ENCODE measurements around the gene RPL22L1.
A peak's percentile ranks its signal among the peaks of the same experiment; 100 is the strongest.

Gene RPL22L1

GRCh38 chr3:170910542-170910941 is 40.5 kb upstream of the RPL22L1 start:
- CTCF ChIA-PET = no interaction called here
- TF ChIP-seq ZNF350 (tag by site-specific recombination; IDR thresholded peaks at IDR 0.05) (no peak), ZNF654 (tag by site-specific recombination; IDR thresholded peaks at IDR 0.05; ENCODE audit: low read depth) (no peak), ZNF623 (tag by site-specific recombination; IDR thresholded peaks at IDR 0.05) (no peak), ZNF157 (tag by site-specific recombination; IDR thresholded peaks at IDR 0.05) (no peak), TRIM28 (IDR thresholded peaks at IDR 0.05; ENCODE audit: borderline replicate concordance, low read length) (no peak), SETDB1 (IDR thresholded peaks at IDR 0.05; ENCODE audit: insufficient read length, low read length) (peak; percentile 64), ZNF248 (tag by site-specific recombination; IDR thresholded peaks at IDR 0.05) (no peak), ZNF600 (tag by site-specific recombination; IDR thresholded peaks at IDR 0.05) (no peak), ZBTB8A (tag by site-specific recombination; IDR thresholded peaks at IDR 0.05) (no peak), ZSCAN16 (tag by site-specific recombination; IDR thresholded peaks at IDR 0.05) (no peak), ZNF555 (tag by site-specific recombination; conservative IDR thresholded peaks at IDR 0.05) (peak; percentile 51), ZNF324 (tag by site-specific recombination; IDR thresholded peaks at IDR 0.05) (no peak), WT1 (tag by site-specific recombination; IDR thresholded peaks at IDR 0.05) (no peak), ZNF146 (tag by site-specific recombination; IDR thresholded peaks at IDR 0.05) (no peak), HOXC10 (CRISPR knock-in tag; IDR thresholded peaks at IDR 0.05) (no peak)

DNA sequence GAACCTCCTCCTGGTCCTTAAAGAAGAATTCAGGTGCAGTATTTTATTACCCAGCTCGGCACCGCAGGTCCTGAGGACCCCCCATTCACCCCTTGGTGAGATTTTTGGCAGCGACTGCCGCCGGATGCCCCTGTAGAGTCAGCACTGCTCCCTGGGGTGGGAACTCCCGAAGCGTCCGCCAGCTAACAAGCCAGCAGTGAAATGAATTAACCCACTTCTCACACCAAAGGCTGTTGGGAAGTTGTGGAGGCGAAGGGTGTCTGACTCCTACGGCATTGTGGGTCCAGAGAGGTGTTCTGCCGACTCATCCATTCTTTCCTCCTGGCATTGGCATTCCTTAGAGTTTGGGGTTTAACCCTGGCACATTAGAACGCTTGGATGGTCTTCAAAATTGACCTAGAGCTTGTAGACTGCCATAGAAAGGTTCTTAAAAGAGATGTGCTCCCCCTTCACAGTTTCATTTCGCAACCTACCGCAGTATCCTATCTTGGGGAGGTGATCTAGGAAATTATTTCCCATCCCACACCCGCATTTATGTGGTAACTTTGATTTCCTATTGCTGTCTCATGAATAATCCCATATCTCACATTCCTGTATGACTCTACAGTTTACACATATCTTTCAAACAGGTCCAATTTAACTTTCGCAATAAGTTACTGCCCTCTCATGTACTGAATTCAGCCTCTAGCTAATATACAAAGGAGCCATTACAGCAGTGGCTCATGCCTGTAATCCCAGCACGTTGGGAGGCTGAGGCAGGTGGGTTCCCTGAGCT is 39.3 kb upstream of the RPL22L1 start:
- no peak overlapping the region for H3K27ac ChIP-seq (ENCODE audit: extremely low read depth, low read depth, low read length)

More at GRCh38 chr3:170910542-170910941, 40.5 kb upstream of the RPL22L1 start:
- POLR2A ChIA-PET = interaction anchor here (0.8 kb wide), 1 partner anchor 41 kb away, joined by 4 read pairs; the partner anchor contains the start of gene RPL22L1
- no peak overlapping the region for H3K4me3 ChIP-seq (ENCODE audit: low read depth, low read length)
- no peaks in the 10 kb centered on the region for H3K4me1 ChIP-seq (ENCODE audit: control insufficient read depth, insufficient read depth, low read length)
- no peaks in the 10 kb centered on the region for H3K36me3 ChIP-seq (ENCODE audit: control insufficient read depth in 2 of 2, insufficient read depth in 1 of 2, low read length in 2 of 2)
- no peaks in the 10 kb centered on the region for H3K9me3 ChIP-seq (ENCODE audit: control insufficient read depth, insufficient read depth, low read depth, low read length)
- H3K27ac ChIP-seq (ENCODE audit: extremely low read depth, low read depth, low read length) = no peak overlapping the region

More for the DNA sequence above, 39.3 kb upstream of the RPL22L1 start:
- ChIA-PET CTCF (no interaction called here), POLR2A (no interaction called here)
- Histone ChIP-seq H3K36me3 (ENCODE audit: control insufficient read depth in 2 of 2, insufficient read depth in 1 of 2, low read length in 2 of 2) (no peaks in the 10 kb centered on the region), H3K4me1 (ENCODE audit: control insufficient read depth, insufficient read depth, low read length) (no peaks in the 10 kb centered on the region), H3K9me3 (ENCODE audit: control insufficient read depth, insufficient read depth, low read depth, low read length) (no peaks in the 10 kb centered on the region), H3K4me3 (ENCODE audit: low read depth, low read length) (no peak overlapping the region)
- TF ChIP-seq KLF9 (tag by site-specific recombination; IDR thresholded peaks at IDR 0.05; ENCODE audit: low read depth) (no peak), IKZF3 (tag by site-specific recombination; IDR thresholded peaks at IDR 0.05) (no peak), ZNF629 (tag by site-specific recombination; IDR thresholded peaks at IDR 0.05) (no peak), PRDM10 (tag by site-specific recombination; IDR thresholded peaks at IDR 0.05) (no peak), BCL11A (tag by site-specific recombination; IDR thresholded peaks at IDR 0.05; ENCODE audit: low read depth) (no peak), RBAK (tag by site-specific recombination; IDR thresholded peaks at IDR 0.05) (no peak), ZNF692 (tag by site-specific recombination; IDR thresholded peaks at IDR 0.05) (no peak), GLI4 (tag by site-specific recombination; IDR thresholded peaks at IDR 0.05) (no peak), ZNF366 (tag by site-specific recombination; conservative IDR thresholded peaks at IDR 0.05) (no peak), ZNF670 (tag by site-specific recombination; IDR thresholded peaks at IDR 0.05; ENCODE audit: low read depth) (no peak)
